GM18861 (cell line): ENCODE measurements around the gene PGGHG.

Experiments used
- ATAC-seq: cut with Tn5 transposase; IDR thresholded peaks from one replicate; pipeline ENCODE4 v1.9.1; 2021; ENCODE audit not compliant: unreplicated experiment

The PGGHG gene

GRCh38 chr11:288478-289397 is at the start of gene PGGHG:
TSS of gene PGGHG (plus strand) at chr11:289126. CDS start at chr11:289817, 691 bp downstream.
- ATAC-seq = no peak

GRCh38 chr11:240315-240714 is 48.6 kb upstream of the PGGHG start:
- ATAC-seq = no peak

GRCh38 chr11:241634-242033 is 47.3 kb upstream of the PGGHG start:
- ATAC-seq = no peak

- no peak for ATAC-seq
These were observed 44.5 kb upstream of the PGGHG start for GRCh38 chr11:244376-244775.

- no peak for ATAC-seq
These were observed 39.9 kb upstream of the PGGHG start for GRCh38 chr11:249062-249461.

GRCh38 chr11:250274-250673 is 38.7 kb upstream of the PGGHG start:
- ATAC-seq = no peak

GRCh38 chr11:250740-251299 is 38.1 kb upstream of the PGGHG start:
- ATAC-seq = no peak

GRCh38 chr11:251550-251949 is 37.4 kb upstream of the PGGHG start:
- ATAC-seq = no peak

- ATAC-seq = no peak
These were observed 36.3 kb upstream of the PGGHG start for GRCh38 chr11:252666-253065.

- ATAC-seq = no peak
These were observed 35.6 kb upstream of the PGGHG start for GRCh38 chr11:253160-253885.

GRCh38 chr11:253886-254270 is 35.0 kb upstream of the PGGHG start:
- no peak for ATAC-seq

- no peak for ATAC-seq
These were observed 33.8 kb upstream of the PGGHG start for GRCh38 chr11:255176-255575.

- no peak for ATAC-seq
These were observed 33.1 kb upstream of the PGGHG start for GRCh38 chr11:255816-256215.

- no peak for ATAC-seq
These were observed 31.8 kb upstream of the PGGHG start for GRCh38 chr11:256952-257737.

- ATAC-seq = no peak
These were observed 31.0 kb upstream of the PGGHG start for GRCh38 chr11:257766-258493.

GRCh38 chr11:259413-259812 is 29.5 kb upstream of the PGGHG start:
- no peak for ATAC-seq

GRCh38 chr11:261624-262023 is 27.3 kb upstream of the PGGHG start:
- ATAC-seq = no peak

GRCh38 chr11:266676-267439 is 22.1 kb upstream of the PGGHG start:
- ATAC-seq = no peak

- no peak for ATAC-seq
These were observed 21.4 kb upstream of the PGGHG start for GRCh38 chr11:267491-267994.
